Measurements from ENCODE around the gene KCNJ18.
"Not testable (repeated sequence)": the region's sequence is repeated elsewhere in the genome, so short reads cannot be mapped to it uniquely, and the experiment has no call there.

The KCNJ18 gene

GRCh38 chr17:21671437-21671836 is 20.9 kb upstream of the KCNJ18 start:
- DNase-seq (ENCODE audit: low read depth): not testable (repeated sequence)

DNA sequence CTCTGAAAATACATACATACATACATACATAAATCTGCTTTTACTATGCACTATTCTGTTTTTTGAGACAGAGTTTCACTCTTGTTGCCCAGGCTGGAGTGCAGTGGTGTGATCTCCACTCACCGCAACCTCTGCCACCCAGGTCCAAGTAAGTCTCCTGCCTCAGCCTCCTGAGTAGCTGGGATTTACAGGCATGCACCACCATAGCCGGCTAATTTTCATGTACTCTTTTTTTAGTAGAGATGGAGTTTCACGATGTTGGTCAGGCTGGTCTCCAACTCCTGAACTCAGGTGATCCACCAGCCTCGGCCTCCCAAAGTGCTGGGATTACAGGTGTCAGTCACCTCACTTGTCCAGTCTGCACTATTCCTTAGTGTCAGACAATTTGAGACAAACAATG is 20.5 kb upstream of the KCNJ18 start:
- not testable (repeated sequence) for DNase-seq (ENCODE audit: low read depth)

GRCh38 chr17:21673451-21674241 is 18.7 kb upstream of the KCNJ18 start:
- DNase-seq (ENCODE audit: low read depth): not testable (repeated sequence)

GRCh38 chr17:21674242-21674731 is 18.0 kb upstream of the KCNJ18 start:
- no peak for DNase-seq (ENCODE audit: low read depth)

DNA sequence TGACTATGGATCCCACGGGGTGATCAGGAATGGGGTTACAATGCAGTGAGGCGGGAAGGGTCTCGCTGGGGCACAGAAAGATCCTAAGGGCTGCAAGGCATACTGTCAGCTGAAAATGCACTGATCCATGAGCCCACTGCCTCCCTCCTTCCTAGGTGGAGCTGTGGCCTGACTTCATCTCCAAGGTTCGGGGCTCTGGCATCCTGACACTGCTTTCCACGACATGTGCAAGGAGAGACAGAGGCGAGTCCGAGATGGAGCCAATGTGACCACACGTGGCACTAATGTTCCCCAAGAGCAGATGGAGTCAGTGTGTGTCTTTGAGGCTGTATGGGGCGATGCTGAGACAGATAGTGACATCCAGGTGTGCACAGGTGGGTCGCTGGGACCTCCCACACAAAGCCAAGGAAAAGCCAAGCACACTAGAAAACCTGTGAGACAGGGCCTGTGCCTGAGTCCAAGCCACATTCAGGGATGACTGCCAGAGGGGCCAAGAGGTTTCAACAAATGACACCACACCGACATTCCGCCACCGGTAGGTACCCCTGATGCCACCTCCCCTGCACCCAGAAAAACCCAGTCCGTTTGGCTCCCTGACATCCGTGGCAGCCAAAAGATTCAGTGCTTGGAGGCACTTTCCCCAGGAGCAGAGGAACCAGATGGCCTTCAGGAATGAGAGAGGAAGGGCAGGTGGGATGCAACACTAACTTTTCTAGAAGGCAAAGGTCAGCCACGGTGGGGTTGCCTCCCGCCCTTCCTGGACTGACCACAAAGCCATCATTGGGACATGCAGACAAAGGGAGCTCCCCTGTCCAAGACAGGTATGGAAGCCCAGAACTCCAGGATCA is 17.2 kb upstream of the KCNJ18 start:
- not testable (repeated sequence) for DNase-seq (ENCODE audit: low read depth)

DNA sequence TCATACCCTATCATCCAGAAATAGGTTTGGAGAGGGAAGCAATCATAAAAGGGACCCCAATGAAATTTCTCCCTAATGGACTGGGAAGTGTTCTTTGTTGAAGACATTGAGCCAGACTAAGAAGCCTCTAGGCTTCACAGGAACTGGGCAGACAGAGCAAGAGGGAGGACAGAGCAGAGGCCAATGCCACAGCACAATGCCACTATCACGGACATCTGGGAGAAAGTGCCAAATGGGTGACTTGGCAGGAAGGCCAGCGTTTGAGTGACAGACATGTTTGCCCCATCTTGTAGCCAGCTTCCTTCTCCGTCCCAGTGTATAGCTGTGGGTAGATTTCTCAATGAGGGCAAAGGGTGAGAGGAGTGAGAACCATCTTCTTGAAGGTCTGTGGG is 16.6 kb upstream of the KCNJ18 start:
- not testable (repeated sequence) for DNase-seq (ENCODE audit: low read depth)

DNA sequence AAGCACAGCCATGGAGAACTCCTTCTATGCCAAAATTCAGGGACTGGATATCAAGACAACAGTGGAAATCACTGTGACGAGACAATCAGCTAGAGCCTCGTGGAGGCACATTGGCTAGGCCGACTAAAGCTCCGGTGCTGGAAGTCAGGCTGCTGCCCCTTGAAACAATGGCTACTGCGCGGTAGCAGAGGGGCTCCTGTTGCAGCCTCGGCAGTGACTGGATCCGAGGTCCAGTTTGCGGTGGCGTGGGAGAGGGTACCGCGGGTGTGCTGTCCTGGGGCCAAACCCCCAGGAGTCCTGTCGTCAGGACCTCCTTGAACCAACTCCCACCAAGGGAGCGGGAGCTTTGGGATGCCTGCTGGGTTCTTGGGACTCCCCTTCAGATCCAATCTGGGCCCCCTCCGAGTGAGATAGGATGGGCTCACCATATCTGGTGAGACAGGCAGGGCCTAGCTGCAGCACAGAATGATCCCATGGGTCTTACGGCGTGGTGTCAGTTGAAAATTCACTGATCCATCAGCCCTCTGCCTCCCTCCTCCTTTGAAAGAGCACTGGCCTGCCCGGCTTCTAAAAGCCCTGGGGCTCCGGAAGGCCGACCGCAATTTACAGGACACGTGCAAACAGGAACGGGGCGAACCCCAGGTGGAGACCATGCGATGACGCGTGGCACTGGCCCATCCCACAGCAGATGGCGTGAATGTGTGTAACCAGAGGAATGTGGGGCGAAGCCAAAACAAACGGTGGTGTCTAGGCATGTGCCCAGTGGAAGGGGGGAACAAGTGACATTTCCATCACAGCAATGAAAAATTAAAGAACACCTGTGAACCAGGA is 15.8 kb upstream of the KCNJ18 start:
- no peak for DNase-seq (ENCODE audit: low read depth)

GRCh38 chr17:21677126-21677910 is 15.0 kb upstream of the KCNJ18 start:
- no peak for DNase-seq (ENCODE audit: low read depth)

DNA sequence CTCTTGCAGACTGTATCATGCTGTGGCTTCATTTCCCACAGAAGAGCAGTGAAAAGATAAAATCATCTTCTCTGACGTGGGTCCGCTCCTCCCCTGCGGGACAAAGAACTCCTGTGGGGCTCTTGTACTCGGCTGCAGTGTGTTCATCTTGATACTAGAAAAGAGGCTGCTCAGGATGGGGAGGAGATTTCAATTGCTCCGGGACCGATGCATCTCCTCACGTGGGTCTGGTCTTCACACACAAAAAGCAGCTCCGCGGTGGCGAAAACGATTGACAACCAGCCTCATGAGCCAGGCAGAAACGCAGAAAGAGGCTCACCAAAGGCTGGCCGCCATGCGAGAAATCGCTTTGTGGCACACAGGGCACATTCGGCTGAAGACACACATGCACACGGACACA is 14.4 kb upstream of the KCNJ18 start:
- DNase-seq (ENCODE audit: low read depth): no peak

GRCh38 chr17:21678393-21679081 is 13.8 kb upstream of the KCNJ18 start:
- no peak for DNase-seq (ENCODE audit: low read depth)

DNA sequence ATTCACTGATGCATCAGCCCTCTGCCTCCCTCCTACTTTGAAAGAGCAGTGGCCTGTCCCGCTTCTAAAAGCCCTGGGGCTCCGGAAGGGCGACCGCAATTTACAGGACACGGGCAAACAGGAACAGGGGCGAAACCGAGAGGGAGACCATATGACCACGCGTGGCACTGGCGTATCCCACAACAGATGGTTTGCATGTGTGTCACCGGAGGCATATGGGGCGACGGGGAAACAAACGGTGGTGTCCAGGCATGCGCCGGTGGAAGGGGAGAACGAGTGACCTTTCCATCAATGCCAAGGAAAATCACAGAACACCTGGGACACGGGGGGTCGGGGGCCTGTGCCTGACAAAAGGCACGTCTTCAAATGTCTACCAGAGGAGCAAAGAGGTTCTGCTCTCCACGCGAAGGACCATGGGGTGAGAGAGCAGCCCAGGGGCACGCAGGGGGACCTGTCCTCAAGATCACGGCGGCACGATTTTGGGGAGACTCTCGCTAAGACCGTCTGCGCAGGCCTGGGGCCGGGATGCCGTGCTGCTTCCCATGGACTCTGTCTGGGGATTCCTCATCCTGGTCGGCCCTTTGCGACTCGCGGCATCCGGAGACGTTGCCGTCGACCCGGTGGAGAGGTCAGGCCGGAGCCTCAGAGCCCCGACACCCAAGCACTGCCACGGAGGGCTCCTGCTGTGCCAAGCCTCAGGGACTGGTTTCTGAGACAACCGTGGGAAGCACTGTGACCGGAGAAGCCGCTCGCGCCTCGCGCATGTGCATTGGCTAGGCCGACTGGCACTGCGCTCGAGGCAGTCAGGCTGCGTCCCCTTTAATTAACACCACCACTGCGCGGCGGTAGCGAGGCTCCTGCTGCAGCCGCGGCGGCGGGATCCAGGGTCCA is 12.8 kb upstream of the KCNJ18 start:
- no peak for DNase-seq (ENCODE audit: low read depth)

DNA sequence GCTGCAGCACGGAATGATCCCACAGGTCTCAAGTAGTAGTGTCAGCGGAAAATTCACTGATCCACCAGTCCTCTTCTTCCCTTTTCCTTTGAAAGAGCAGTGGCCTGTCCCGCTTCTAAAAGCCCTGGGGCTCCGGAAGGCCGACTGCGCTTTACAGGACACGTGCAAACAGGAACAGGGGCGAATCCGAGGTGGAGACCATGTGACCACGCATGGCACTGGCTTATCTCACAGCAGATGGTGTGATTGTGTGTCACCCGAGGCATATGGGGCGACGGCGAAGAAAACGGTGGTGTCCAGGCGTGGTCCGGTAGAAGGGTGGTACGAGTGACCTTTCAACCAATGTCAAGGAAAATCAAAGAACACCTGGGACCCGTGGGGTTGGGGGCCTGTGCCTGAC is 12.0 kb upstream of the KCNJ18 start:
- DNase-seq (ENCODE audit: low read depth): no peak

GRCh38 chr17:21680850-21681351 is 11.4 kb upstream of the KCNJ18 start:
- not testable (repeated sequence) for DNase-seq (ENCODE audit: low read depth)

DNA sequence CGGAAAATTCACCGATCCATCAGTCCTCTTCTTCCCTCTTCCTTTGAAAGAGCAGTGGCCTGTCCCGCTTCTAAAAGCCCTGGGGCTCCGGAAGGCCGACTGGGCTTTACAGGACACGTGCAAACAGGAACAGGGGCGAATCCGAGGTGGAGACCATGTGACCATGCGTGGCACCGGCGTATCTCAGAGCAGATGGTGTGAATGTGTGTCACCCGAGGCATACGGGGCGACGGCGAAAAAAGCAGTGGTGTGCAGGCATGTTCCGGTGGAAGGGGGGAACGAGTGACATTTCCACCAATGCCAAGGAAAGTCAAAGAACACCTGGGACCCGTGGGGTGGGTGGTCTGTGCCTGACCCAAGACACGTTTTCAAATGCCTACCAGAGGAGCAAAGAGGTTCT is 10.7 kb upstream of the KCNJ18 start:
- not testable (repeated sequence) for DNase-seq (ENCODE audit: low read depth)

DNA sequence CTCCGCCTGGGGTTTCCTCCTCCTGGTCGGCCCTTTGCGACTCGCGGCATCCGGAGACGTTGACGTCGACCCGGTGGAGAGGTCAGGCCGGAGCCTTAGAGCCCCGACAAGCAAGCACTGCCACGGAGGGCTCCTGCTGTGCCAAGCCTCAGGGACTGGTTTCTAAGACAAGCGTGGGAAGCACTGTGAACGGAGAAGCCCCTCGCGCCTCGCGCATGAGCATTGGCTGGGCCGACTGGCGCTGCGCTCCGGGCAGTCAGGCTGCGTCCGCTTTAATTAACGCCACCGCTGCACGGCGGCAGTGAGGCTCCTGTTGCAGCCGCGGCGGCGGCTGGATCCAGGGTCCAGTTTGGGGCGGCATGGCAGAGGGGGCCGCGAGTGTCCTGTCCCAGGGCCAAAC is 10.2 kb upstream of the KCNJ18 start:
- not testable (repeated sequence) for DNase-seq (ENCODE audit: low read depth)

DNA sequence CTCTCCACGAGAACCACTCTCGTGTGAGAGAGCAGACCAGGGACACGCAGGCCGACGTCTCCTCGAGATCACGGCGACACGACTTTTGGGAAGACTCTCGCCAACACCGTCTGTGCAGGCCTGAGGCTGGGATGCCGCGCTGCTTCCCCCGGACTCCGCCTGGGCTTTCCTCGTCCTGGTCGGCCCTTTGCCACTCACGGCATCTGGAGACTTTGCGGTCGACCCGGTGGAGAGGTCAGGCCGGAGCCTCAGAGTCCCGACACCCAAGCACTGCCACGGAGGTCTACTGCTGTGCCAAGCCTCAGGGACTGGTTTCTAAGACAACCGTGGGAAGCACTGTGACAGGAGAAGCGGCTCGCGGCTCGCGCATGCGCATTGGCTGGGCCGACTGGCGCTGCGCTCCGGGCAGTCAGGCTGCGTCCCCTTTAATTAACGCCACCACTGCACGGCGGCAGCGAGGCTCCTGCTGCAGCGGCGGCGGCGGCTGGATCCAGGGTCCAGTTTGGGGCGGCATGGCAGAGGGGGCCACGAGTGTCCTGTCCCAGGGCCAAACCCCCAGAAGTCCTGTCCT is 9.1 kb upstream of the KCNJ18 start:
- not testable (repeated sequence) for DNase-seq (ENCODE audit: low read depth)

DNA sequence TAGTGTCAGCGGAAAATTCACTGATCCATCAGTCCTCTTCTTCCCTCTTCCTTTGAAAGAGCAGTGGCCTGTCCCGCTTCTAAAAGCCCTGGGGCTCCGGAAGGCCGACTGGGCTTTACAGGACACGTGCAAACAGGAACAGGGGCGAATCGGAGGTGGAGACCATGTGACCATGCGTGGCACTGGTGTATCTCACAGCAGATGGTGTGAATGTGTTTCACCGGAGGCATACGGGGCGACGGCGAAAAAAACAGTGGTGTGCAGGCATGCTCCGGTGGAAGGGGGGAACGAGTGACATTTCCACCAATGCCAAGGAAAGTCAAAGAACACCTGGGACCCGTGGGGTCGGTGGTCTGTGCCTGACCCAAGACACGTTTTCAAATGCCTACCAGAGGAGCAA is 8.4 kb upstream of the KCNJ18 start:
- not testable (repeated sequence) for DNase-seq (ENCODE audit: low read depth)

DNA sequence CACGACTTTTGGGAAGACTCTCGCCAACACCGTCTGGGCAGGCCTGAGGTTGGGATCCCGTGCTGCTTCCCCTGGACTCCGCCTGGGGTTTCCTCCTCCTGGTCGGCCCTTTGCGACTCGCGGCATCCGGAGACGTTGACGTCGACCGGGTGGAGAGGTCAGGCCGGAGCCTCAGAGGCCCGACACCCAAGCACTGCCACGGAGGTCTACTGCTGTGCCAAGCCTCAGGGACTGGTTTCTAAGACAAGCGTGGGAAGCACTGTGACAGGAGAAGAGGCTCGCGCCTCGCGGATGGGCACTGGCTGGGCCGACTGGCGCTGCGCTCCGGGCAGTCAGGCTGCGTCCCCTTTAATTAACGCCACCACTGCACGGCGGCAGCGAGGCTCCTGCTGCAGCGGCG is 7.9 kb upstream of the KCNJ18 start:
- DNase-seq (ENCODE audit: low read depth): not testable (repeated sequence)

All from ELR (cell line).